ACHN (cell line): Measurements from ENCODE around the gene C6orf47.

Source experiments
- DNase-seq: peaks from one replicate; pipeline ENCODE4 v3.0.0-alpha.2; 2015
- in situ Hi-C: cut with HindIII; loops from 2 replicates; pipeline ENCODE4 v1.10.0; 2017; ENCODE audit warnings: low sequenced_read_pairs, low pct_ligation_motif_present, low pct_unique_long_range_greater_than_20kb

C6orf47 gene

DNA sequence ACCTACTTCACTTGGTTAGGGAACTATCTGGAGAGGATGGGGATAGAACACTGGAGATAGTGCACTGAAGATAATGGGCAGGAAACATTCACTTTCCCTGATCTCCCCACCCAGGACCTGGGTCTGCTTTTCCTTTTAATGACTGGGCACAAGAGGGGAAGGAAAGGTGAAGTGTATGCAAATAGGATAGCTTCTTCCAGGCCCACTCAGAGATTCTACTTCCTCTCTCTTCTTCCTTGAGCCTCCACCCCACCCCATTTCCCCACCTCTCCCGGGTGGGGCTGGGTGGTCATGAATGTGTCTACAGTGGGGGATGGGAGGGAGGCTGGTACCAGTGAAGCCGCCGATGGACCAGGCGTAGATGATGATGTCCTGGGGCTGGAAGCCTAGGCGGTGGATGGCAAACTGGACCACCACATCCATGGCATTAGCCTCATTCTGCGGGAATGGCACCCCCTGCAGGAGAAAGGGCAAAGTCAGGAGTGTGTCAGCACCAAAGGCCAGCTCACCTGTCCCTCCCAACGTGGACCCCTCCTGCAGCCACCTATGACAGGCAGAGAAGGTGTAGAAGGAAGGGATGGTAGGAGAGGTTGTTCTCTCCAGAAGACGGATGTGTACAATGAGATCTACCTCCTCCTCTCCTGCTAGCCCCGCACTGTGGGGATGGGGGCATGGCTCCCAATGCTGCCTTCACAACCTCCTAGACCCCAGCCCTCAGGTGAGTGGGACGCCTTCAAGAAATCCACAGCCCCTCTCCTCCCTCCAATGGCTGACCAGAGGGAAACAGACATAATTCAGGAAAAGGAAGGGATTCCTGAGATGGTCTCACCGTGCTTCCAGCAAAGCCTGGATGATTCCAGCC lies 28.9 kb upstream of the C6orf47 start:
- in situ Hi-C loops = no loop called here

GRCh38 chr6:31687860-31688693 lies 27.5 kb upstream of the C6orf47 start:
- in situ Hi-C loops = no loop called here
- DNase-seq = no peak

More for the DNA sequence above, 28.9 kb upstream of the C6orf47 start:
- DNase-seq = no peak

DNA sequence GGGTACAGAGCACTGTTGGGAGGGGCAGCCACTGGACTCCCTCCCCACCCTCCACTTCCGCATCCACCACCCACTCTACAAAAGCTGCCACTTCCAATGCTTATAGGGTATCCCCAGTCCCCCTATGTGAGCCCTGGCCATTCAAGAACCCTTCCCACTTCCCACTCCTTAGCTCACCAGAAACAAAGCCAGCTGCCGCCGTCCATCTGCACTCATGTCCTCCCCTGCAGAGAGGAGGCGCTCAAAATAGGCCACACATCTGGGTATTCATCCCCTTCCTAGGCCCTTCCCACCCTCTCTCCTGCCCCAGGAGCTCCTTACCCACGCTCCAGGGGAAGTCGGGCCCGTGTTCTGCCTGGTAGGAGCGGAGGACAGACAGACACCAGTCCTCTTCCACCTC lies 26.7 kb upstream of the C6orf47 start:
- DNase-seq = no peak
- in situ Hi-C loops = no loop called here

GRCh38 chr6:31686483-31686882 lies 25.9 kb upstream of the C6orf47 start:
- in situ Hi-C loops = no loop called here
- no peak for DNase-seq

DNA sequence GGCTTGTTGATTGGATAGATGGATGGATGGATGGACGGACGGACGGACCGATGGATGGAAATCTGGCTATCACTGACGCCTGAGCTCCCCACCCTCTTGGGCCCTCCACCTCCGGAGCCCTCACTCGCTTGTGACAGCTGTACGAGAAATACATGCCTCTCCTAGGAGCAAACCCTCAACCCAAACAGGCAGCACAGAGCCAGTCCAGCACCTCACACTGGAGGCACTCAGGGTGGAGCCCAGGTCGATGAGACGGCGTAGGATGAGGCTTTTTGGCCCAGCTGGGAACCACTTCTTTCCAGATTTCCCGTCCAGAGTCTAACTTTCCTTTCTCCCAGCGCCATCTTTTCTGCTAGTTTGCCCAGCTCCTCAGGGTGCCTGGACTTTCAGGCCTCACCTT lies 23.0 kb upstream of the C6orf47 start:
- DNase-seq = no peak
- in situ Hi-C loops = no loop called here

GRCh38 chr6:31681135-31681671 lies 20.6 kb upstream of the C6orf47 start:
- peak; percentile 83 for DNase-seq
- in situ Hi-C loops = no loop called here

DNA sequence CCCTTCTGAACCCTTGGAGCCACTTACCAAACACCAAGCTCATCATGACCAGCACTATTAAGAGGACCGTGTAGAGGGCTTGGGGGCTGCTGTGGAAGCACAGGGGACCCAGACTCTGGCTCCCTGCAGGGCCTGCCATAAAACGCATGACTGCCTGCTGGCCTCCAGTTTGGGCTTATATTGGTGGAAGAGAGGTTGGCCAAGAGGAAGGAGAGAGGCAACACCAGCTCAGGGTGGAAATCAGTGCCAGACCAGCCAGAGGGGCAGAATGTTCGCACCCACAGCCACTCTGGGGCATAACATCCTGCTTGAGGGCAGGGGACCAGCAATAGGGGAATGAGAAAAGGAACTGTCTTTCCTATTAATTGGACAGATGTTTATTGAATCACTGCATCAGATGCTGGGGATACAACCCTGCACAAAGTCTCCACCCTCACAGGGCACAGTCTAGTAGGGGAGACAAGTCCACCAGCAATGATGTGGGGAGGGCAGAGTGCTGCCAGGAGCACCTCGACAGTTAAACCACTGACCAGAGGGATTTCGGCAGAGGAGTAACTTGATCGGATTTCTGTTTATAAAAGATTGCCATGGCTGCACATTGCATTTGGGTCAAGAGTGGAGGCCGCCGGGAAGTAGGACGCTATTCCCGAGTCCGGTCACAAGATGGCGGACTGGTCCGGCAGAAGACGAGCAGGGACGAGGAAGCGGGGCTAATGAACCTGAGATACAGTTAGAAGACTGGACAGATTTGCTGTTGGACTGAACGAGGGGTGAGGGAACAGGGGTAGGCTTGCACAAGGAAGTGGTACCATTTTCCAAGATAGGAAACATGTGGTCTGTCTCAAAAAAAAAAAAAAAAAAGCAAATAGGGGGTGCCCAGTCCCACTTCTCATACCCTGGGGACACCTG lies 19.9 kb upstream of the C6orf47 start, which contains the start of gene LY6G5C:
LY6G5C (minus strand) TSS at position 842 of the 909 bp plus-strand sequence; CDS start at position 148, 694 bp downstream.
- in situ Hi-C loops = no loop called here
- DNase-seq = peak; percentile 82

- in situ Hi-C loops = no loop called here
- DNase-seq = no peak
These were observed 17.4 kb upstream of the C6orf47 start for GRCh38 chr6:31677955-31678354.

- no peak for DNase-seq
- in situ Hi-C loops = no loop called here
These were observed 16.3 kb upstream of the C6orf47 start for GRCh38 chr6:31676904-31677303.

DNA sequence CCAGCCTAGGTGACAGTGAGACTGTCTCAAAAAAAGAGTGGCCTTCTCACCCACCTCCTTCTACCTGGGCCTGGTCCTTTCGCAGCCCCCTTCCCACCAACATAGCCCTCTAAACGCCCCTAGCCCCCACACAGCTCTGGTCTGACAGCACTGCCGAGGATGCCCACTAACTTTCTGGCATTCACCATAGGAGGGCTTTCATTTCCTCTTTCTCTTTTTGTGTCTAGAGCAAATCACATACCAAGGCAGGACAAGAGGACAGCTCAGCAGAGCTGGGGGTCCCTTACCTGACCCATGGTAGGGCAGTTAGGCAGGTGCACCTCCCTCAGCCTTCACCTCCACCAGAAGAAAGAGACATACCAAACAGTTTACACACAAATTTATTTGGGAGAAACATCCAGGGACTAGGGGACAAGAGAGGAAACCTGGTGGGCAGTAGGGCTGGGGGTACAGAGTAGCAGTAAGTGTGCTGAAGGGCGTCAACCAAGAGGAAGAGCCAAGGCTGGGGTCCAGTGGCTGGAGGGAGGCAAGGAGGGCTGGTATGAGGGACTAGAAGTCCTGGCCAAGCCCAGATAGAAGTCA lies 15.8 kb upstream of the C6orf47 start:
- no peak for DNase-seq
- in situ Hi-C loops = no loop called here

DNA sequence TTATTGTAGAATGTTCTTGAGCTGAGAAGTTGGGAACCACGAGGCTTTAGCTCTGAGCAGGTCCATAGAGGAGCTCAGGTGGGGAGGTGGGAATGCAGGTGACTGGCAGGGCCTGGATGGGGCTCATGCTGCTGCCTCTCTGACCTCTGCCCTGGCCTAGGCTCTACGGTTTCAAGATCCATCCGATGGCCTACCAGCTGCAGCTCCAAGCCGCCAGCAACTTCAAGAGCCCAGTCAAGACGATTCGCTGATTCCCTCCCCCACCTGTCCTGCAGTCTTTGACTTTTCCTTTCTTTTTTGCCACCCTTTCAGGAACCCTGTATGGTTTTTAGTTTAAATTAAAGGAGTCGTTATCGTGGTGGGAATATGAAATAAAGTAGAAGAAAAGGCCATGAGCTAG lies 9.1 kb upstream of the C6orf47 start, which contains the start of gene LY6G5B:
LY6G5B (plus strand) TSS at position 301 of the 400 bp plus-strand sequence. CDS start 975 bp downstream, outside the sequence.
- in situ Hi-C loops = no loop called here

DNA sequence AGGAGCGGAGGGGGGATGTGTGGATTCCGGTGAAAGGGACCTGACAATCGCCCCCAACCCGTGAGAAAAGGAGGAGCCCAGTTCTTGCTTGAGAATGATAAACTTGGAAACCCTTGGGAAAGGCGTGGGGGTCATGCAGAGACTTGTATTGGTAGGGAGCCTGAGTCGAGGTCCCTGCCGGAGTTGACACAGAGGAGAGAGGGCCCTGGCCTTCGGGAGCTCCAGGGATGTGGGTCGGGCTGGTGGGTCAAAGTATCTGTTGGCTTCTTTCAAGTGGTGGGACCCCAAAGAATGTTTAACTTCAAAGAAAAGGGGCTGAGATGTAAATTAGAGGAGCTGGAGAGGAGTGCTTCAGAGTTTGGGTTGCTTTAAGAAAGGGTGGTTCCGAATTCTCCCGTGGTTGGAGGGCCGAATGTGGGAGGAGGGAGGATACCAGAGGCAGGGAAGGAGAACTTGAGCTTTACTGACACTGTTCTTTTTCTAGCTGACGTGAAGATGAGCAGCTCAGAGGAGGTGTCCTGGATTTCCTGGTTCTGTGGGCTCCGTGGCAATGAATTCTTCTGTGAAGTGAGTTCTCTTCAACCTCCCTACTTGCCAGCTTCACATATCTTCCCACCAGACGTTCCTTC lies 5.9 kb upstream of the C6orf47 start:
- in situ Hi-C loops = no loop called here
- DNase-seq = no peak

More for the DNA sequence above, 9.1 kb upstream of the C6orf47 start, which contains the start of gene LY6G5B:
- no peak for DNase-seq

GRCh38 chr6:31665501-31666336 lies 5.1 kb upstream of the C6orf47 start, which contains the start of gene CSNK2B:
CSNK2B (plus strand) TSS chr6:31666080; CDS start chr6:31666832, 752 bp downstream.
- in situ Hi-C loops = no loop called here
- peak; percentile 94 for DNase-seq

DNA sequence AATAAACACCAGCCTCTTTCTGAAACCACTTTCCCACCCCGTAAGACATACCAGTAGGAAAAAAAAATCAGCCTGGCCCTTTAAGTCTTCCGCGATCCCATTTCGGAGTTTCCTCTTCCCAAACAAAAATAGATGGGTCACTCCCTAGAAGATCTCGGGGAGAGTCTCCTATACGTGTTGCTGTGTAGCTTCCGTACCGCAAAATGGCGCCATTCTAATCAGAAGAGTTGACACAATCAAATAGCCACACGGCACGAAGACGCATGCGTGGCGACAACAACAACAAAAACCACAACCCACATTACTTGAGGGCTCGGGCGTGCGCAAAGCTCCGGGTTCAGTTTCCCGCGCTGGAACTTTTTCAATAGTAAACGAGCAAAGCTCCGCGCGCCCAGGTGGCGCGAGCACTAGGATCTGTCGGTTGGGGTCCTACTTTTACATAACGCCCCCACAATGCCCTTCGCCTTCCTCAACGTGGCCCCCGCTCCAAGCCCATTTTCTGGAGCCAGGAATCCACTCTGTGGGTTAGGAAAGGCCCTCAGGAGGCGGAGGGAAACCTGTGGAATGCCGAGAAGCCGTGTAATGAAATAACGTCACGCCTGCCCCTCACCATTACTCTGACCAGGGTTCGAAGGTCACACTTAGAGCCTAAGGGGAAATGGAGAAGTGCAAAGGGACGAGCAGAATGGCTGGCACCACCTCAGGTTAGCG lies 4.4 kb upstream of the C6orf47 start, which contains the start of gene GPANK1:
GPANK1 (minus strand) TSS at position 208 of the 711 bp plus-strand sequence. CDS start 519 bp downstream, outside the sequence.
- peak; percentile 86 for DNase-seq
- in situ Hi-C loops = no loop called here

- in situ Hi-C loops = no loop called here
- DNase-seq = peak; percentile 70
These were observed 3.6 kb upstream of the C6orf47 start for GRCh38 chr6:31663961-31664789.
